NK-92 (cell line): Measurements from ENCODE around the gene TRAF3IP3.

Source experiments
- DNase-seq: peaks from one replicate; lab custom pipeline; 2025; ENCODE audit not compliant: unreplicated experiment; lab: John Stamatoyannopoulos, UW

Gene TRAF3IP3

GRCh38 chr1:209797978-209798639 lies 42.3 kb downstream of the TRAF3IP3 start:
- DNase-seq = no peak

DNA sequence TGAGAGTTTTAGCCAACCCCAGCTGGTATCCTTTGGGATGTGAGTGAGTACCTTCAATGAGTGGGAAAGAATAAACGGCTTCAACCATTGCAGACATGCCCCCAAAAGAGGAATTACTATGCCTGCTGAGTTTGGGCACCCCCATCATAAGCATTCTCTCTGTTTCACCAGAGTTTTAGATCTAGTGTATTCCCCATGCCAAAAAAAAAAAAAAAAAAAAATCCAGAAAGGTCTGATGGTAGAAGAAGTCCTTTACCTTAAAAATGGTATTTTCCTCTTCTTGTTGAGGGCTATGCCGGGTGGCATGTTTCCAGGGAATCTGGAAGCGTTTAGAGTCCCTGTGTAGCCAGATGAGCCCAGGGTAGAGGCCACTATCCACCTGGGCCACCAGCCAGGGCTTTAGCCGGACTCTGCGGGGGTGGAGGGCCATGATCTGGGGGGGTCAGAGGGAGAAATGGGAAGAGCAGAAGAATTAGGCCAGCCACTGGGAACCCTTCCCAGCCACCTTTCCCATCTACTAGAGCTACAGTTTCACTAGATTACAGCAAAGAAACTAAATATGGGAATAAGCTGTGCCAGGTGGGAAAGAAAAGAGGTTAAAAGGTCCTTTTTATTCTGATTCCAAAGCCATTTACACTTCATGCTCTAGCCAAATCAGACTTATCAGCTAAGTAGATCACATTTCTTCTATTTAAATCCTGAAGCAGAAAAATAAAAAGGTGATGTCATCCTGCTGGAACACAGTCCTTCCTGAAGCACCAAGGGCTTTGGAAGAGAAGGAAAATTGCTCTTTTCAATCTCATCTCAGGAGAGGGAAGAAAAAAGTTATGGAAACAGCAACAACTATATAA lies 45.4 kb downstream of the TRAF3IP3 start:
- no peak for DNase-seq

- DNase-seq = no peak
Measured at GRCh38 chr1:209802117-209802779, 46.4 kb downstream of the TRAF3IP3 start.

GRCh38 chr1:209802780-209803152 lies 46.9 kb downstream of the TRAF3IP3 start:
- no peak for DNase-seq

DNA sequence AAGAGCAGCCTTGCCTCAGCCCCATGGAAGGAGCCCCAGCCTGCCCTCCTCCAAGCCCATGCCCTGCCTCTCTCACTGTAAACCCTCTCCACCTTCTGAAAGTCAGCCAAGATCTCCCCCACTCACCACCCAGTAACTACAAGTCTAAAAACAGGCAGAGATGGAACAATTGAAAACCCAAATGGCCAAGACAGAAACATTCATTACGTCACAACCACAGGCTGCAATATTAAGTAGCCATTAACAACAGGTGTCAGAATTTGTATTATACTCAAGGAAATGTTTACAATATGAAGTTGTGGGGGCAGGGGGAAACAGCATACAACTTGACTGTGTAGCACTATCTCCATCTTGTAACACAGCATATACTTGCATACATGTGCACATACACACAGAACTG lies 47.7 kb downstream of the TRAF3IP3 start:
- DNase-seq = no peak

- DNase-seq = no peak
Measured at GRCh38 chr1:209805341-209805781, 49.5 kb downstream of the TRAF3IP3 start.

GRCh38 chr1:209805875-209806760 lies 50.3 kb downstream of the TRAF3IP3 start, which contains the start of gene IRF6:
Gene IRF6 (minus strand): TSS chr1:209806142. CDS start chr1:209801413, 4,729 bp downstream.
- no peak for DNase-seq

- DNase-seq = no peak
Measured at GRCh38 chr1:209807509-209807908, 51.7 kb downstream of the TRAF3IP3 start.

- DNase-seq = no peak
Measured at GRCh38 chr1:209808059-209808581, 52.3 kb downstream of the TRAF3IP3 start.

DNA sequence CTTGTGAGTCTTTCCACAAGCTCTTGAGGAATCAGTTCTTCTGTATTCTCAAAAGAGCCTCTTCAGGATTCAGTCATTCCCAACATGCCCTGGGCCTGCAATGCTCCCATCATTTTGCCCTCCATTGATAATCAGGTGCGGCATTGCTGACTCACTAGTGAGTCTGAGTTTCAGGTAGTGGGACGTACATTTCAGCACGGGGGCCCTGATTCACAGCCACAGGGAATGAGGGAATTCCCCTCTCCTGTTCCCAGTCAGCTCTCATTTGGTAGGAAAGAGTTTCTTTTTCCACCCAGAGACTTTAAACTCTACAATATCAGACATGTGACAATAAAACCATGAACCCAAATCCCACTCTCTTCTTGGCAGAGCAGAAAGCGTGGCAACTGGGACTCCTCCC lies 53.8 kb downstream of the TRAF3IP3 start:
- no peak for DNase-seq

DNA sequence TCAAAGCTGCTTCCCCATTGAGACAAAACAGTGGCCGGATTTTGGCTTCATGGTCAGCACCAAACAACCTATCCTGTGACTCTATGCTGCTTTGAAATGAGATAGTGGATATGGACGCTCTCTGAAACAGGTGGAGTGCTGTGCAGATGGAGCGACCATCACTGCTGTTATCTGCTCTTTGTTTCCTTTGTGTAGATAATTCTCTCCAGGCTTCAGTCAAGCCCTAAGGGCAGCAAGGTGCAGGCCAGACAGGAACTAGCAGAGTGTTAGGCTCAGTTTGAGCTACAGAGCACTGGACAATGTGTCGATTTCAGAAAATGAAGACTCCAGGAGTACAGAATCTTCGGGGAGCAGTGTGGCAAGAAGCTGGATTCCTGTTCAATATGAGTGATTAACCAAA lies 54.9 kb downstream of the TRAF3IP3 start:
- no peak for DNase-seq

- no peak for DNase-seq
Measured at GRCh38 chr1:209813902-209814301, 58.0 kb downstream of the TRAF3IP3 start.

- DNase-seq = no peak
Measured at GRCh38 chr1:209815490-209815889, 59.6 kb downstream of the TRAF3IP3 start.

DNA sequence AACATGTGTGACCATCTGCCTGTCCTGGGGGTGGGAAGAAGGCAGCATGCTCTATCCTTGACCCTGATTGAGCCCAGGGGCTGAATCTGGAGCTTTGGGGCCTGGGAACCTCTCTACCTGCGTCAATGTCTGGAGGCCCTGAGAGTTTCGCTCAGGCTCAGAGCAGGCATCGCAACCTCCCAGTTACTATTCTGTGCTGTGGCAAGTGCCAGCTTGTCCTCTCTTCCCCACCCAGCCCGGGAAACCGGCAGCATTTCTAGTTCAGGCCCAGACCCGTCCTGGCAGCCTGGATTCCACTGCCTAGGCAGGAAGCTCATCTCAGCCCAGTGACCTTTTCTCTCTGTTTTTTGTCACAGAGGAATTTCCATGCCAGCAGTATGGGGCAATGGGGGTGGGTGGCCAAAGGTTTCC lies 60.1 kb downstream of the TRAF3IP3 start:
- DNase-seq = no peak

GRCh38 chr1:209816923-209817322 lies 61.1 kb downstream of the TRAF3IP3 start:
- DNase-seq = no peak

DNA sequence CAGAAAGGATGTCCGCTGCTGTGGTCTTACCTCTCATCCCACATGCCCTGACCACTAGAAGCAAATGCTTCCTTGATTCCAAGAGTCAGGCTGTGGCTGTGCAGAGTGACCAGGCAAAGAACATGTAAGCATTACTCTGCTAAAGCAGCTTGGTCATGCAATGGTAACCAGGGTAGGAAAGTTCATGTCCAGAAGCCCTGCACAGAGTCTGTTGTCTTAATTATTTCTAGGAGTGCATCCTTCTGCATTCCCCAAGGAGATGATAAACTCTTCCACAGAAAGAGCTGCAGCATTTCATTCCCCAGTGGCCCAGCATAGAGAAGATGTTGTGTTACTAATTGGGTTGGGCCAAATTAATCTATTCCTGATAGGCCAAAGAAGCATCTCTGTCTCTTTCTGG lies 61.8 kb downstream of the TRAF3IP3 start:
- DNase-seq = no peak

DNA sequence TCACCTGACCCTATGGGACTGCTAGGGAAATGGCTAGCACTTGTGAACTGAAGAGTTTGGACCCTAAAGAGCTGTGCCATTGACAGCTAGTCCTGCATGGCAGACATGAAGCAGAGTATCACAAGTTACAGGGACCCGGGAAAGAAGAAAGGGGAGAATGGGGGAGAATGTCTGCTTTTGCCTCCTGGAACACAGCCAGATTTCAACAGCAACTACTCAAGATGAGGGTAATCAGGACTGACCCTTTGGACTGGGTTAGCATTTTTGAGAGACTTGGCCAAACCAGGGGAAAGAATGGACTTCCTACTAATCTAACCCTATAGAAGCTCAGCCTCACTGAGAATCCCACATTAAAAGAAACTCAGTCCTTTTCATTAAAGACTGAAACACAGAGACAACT lies 63.2 kb downstream of the TRAF3IP3 start:
- no peak for DNase-seq

DNA sequence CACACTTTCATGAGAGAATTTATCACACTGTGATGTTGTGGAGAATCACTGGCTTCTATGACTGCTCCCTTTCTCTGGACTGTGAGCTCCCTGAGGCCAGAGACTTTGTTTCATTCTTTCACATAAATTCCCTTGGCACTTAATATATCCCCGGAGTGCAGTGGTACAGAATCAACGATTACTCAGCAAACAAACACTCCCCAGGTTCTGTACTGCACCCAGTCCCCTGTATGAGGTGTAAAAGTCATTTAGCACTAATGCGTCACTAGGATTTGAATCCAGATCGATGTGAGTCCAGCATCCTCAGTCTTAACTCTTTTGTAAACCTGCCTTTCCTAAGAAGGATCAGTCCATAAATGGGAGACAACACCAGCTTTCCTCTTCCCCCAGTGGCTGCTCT lies 65.1 kb downstream of the TRAF3IP3 start:
- DNase-seq = no peak

DNA sequence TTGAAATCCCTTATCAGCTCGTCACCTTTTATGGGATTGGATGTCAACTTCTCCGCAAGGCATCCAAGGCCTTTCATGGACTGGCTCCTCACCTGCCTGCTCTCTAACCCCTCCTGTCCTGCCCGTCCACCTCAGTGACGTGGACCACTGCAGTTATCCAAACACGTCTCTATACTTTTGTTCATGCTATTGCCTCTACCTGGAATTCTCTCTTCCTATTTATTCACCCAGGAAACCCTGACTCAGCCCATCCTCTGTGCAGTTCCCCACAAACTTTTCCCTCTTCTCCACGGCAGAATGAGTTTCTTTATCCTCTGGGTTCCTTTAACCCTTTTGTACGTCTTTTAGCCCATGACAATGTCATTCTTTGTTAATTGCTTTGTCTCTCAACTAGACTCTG lies 66.9 kb downstream of the TRAF3IP3 start:
- no peak for DNase-seq

- no peak for DNase-seq
Measured at GRCh38 chr1:209823143-209824041, 67.5 kb downstream of the TRAF3IP3 start.
